K562 (cell line): ENCODE results near the gene NSMF. TPM values are rescaled to one million over a fixed set of nuclear protein-coding genes. Genes with fewer than 3 reads are reported as not detected.

ENCODE experiments used
- ATAC-seq: fragments of 200-7000 bp; cut with Tn5 transposase; 3 replicates; pipeline ENCODE4 v1.9.1; 2020; ENCODE audit warnings: moderate library complexity
- BruUV-seq: library from RNA; stranded (reverse); fragments of 400-500 nt; replicated peaks from 2 replicates; lab custom pipeline; 2021; lab: Mats Ljungman, UMichigan
- CTCF ChIA-PET: fragments of 300-600 bp; formaldehyde crosslinking; extraction: SDS; loops from one replicate; lab custom pipeline; 2021; ENCODE audit warnings: low intra/inter-chr PET ratio; lab: Yijun Ruan, JAX
- POLR2A ChIA-PET: fragments of 300-600, 350-650 bp; sonication (Branson Sonifier 250); formaldehyde crosslinking; extraction: SDS; loops from one replicate; lab custom pipeline; 2021; ENCODE audit warnings: antibody characterized with exemption, inconsistent platforms; lab: Yijun Ruan, JAX
- DNase-seq, 4 experiments: peaks; one replicate each; pipeline versions ENCODE4 v3.0.0 to v3.0.0-alpha.2; 2011 to 2018; ENCODE audit warnings: low spot score in 3 of 4, mixed read lengths in 3 of 4; ENCODE audit errors: extremely low read depth in 1 of 4
- FAIRE-seq: peaks from 2 replicates; lab custom pipeline; 2011; peaks lifted over from hg19 to GRCh38; lab: Jason Lieb, UNC
- H2AFZ ChIP-seq: 2 replicates; pipeline ENCODE4 v1.6.0; 2011; ENCODE audit warnings: low read depth, low read length, control low read depth, inconsistent platforms
- H3K27ac ChIP-seq: fragments of 200-600 bp; 3 replicates; pipeline ENCODE4 v1.8.0; 2011; ENCODE audit warnings: low read depth, mild to moderate bottlenecking, control low read depth, inconsistent platforms, low read length, moderate library complexity, mixed read lengths; ENCODE audit errors: extremely low read depth
- H3K27me3 ChIP-seq, 2 experiments: fragments of 300-600 bp in 1 of 2; 2 replicates in 1 of 2; 3 replicates in 1 of 2; pipeline versions ENCODE4 v1.6.0 to v1.8.0; 2011; ENCODE audit warnings: inconsistent platforms in 2 of 2, low read length in 2 of 2, mild to moderate bottlenecking in 1 of 2, mixed read lengths in 1 of 2, moderate library complexity in 1 of 2; ENCODE audit not compliant: control insufficient read depth in 2 of 2, insufficient read depth in 2 of 2
- H3K36me3 ChIP-seq: fragments of 300-600 bp; 3 replicates; pipeline ENCODE4 v1.8.0; 2011; ENCODE audit warnings: mild to moderate bottlenecking, low read length, inconsistent platforms; ENCODE audit not compliant: control insufficient read depth, insufficient read depth
- H3K4me1 ChIP-seq, 2 experiments: fragments of 200-600 bp in 1 of 2; replicated peaks in 1 of 2; 2 replicates in 1 of 2; 3 replicates in 1 of 2; pipeline versions ENCODE4 v1.5.1 to v1.8.0; 2011; ENCODE audit warnings: inconsistent platforms in 2 of 2, low read length in 2 of 2, mild to moderate bottlenecking in 1 of 2, mixed read lengths in 1 of 2, moderate library complexity in 1 of 2; ENCODE audit not compliant: control insufficient read depth in 2 of 2, insufficient read depth in 2 of 2
- H3K4me2 ChIP-seq: 2 replicates; pipeline ENCODE4 v1.6.1; 2011; ENCODE audit warnings: low read length, control low read depth, inconsistent platforms, mixed read lengths; ENCODE audit not compliant: insufficient read depth
- H3K4me3 ChIP-seq: fragments of 200-600 bp; sonication (generic), shearing (Covaris generic); 2 replicates; pipeline ENCODE4 v1.5.1; 2016; ENCODE audit warnings: control low read depth, inconsistent platforms
- H3K79me2 ChIP-seq: fragments of 200-600 bp; 3 replicates; pipeline ENCODE4 v1.8.0; 2011; ENCODE audit warnings: low read length, inconsistent platforms; ENCODE audit not compliant: control insufficient read depth, insufficient read depth
- H3K9ac ChIP-seq, 2 experiments: 2 replicates each; pipeline versions ENCODE4 v1.6.0 to v1.6.1; 2011; ENCODE audit warnings: low read depth in 2 of 2, low read length in 2 of 2, control low read depth in 1 of 2, inconsistent platforms in 1 of 2, mild to moderate bottlenecking in 1 of 2, mixed read lengths in 1 of 2; ENCODE audit not compliant: insufficient read depth in 1 of 2
- H3K9me1 ChIP-seq: one replicate; pipeline ENCODE4 v1.6.0; 2011; ENCODE audit warnings: inconsistent platforms, mild to moderate bottlenecking, low read length, moderate library complexity; ENCODE audit not compliant: control insufficient read depth, insufficient read depth
- H3K9me3 ChIP-seq: replicated peaks from 2 replicates; pipeline ENCODE4 v1.5.1; 2011; ENCODE audit warnings: low read depth, low read length, inconsistent platforms; ENCODE audit not compliant: control insufficient read depth, insufficient read depth
- H4K20me1 ChIP-seq: replicated peaks from 2 replicates; pipeline ENCODE4 v1.6.1; 2011; ENCODE audit warnings: low read length, inconsistent platforms, mixed read lengths; ENCODE audit not compliant: control insufficient read depth, insufficient read depth
- CHD1 ChIP-seq: fragments of 200-600 bp; sonication (generic); IDR thresholded peaks from one replicate; pipeline ENCODE4 v1.6.1; 2012; ENCODE audit warnings: mild to moderate bottlenecking, moderate library complexity, low read length, inconsistent platforms
- FOSL1 ChIP-seq: fragments of 200-800 bp; sonication (Bioruptor generic); conservative IDR thresholded peaks from 2 replicates; pipeline ENCODE4 v1.6.1; 2016; ENCODE audit warnings: missing genetic modification characterization, missing compliant biosample characterization
- JUN ChIP-seq, 2 experiments: sonication (generic) in 1 of 2; formaldehyde crosslinking in 1 of 2; IDR thresholded peaks; 2 replicates each; pipeline versions ENCODE4 v1.6.1 to v1.8.0; 2012 to 2022; ENCODE audit warnings: borderline replicate concordance in 2 of 2, mild to moderate bottlenecking in 2 of 2, improper control_type of control experiment in 1 of 2, low read depth in 1 of 2, low read length in 1 of 2, missing genetic modification reagents in 1 of 2
- JUND ChIP-seq, 2 experiments: IDR thresholded peaks; 2 replicates in 1 of 2; 3 replicates in 1 of 2; pipeline ENCODE4 v1.6.1; 2011; ENCODE audit warnings: borderline replicate concordance in 2 of 2, low read depth in 2 of 2, low read length in 2 of 2, improper control_type of control experiment in 1 of 2, missing biosample characterization in 1 of 2, missing genetic modification characterization in 1 of 2, missing genetic modification reagents in 1 of 2
- L3MBTL2 ChIP-seq: fragments of 450-650 bp; IDR thresholded peaks from 2 replicates; pipeline ENCODE4 v1.6.1; 2016; ENCODE audit warnings: mild to moderate bottlenecking, moderate library complexity
- LARP7 ChIP-seq: fragments of 450-650 bp; IDR thresholded peaks from 2 replicates; pipeline ENCODE4 v1.6.1; 2016
- PHB2 ChIP-seq: fragments of 450-650 bp; IDR thresholded peaks from 2 replicates; pipeline ENCODE4 v1.6.1; 2017; ENCODE audit warnings: low read depth
- RB1 ChIP-seq: fragments of 450-650 bp; IDR thresholded peaks from 2 replicates; pipeline ENCODE4 v1.6.1; 2017; ENCODE audit warnings: low read depth, mild to moderate bottlenecking
- RBFOX2 ChIP-seq: fragments of 200-400 bp; formaldehyde crosslinking; IDR thresholded peaks from 2 replicates; pipeline ENCODE4 v1.6.1; 2017; ENCODE audit warnings: low read depth, mild to moderate bottlenecking, low read length, moderate library complexity
- WGBS: fragments of 100-300 bp; shearing (Covaris generic); methylation state at CpG from one replicate; pipeline ENCODE4 v1.1.6; 2016; ENCODE audit warnings: low coverage, mixed read lengths; ENCODE audit not compliant: insufficient coverage; ENCODE audit errors: missing lambda C conversion rate; 5-methylcytosine and 5-hydroxymethylcytosine counted together
- in situ Hi-C: fragments of 300-500 bp; cut with MboI; formaldehyde crosslinking; loops from 4 replicates; pipeline ENCODE4 v1.15.0; 2018; ENCODE audit warnings: inconsistent platforms, mixed read lengths
- intact Hi-C: fragments of 100-400 bp; cut with micrococcal nuclease; formaldehyde crosslinking; loops from 2 replicates; pipeline ENCODE4 v1.14.2; 2022
- polyA plus RNA-seq, 8 experiments: library from polyadenylated mRNA; depleted of rRNA in 4 of 8; stranded (reverse) in 5 of 8; unstranded in 3 of 8; fragments of >200 nt; fragmentation: Nextera tagmentation in 2 of 8; fragmentation: Illumina TruSeq in 1 of 8; extraction: Ambion mirVana in 2 of 8; extraction: Trizol in 1 of 8; gene quantifications; 2 replicates each; pipeline versions ENCODE4 v1.2.1 to v1.2.3, GENCODE V29; 2011 to 2014; ENCODE audit warnings: inconsistent platforms in 1 of 8, missing spikeins in 1 of 8
- total RNA-seq, 7 experiments: library from RNA; depleted of rRNA in 6 of 7; stranded (reverse); fragments of >200 nt in 6 of 7; fragmentation: Illumina TruSeq in 2 of 7; extraction: Trizol in 2 of 7; gene quantifications; 2 replicates each; pipeline versions ENCODE4 v1.2.1 to v1.2.3, GENCODE V29; 2011 to 2021; ENCODE audit warnings: low replicate concordance in 1 of 7
- TF ChIP-seq, protein P1 (sequence below): fragments of 450-650 bp; formaldehyde crosslinking; IDR thresholded peaks from 2 replicates; pipeline ENCODE4 v1.4.0; 2022; ENCODE audit warnings: missing genetic modification characterization
- TF ChIP-seq, protein P2 (sequence below): fragments of 450-650 bp; IDR thresholded peaks from 2 replicates; pipeline ENCODE4 v1.6.1; 2016; ENCODE audit warnings: borderline replicate concordance
- TF ChIP-seq, protein P3 (sequence below): sonication (generic); formaldehyde crosslinking; IDR thresholded peaks from 2 replicates; pipeline ENCODE4 v1.8.0; 2022; ENCODE audit warnings: mild to moderate bottlenecking, missing genetic modification reagents
- TF ChIP-seq, protein P4 (sequence below), 2 experiments: IDR thresholded peaks; 2 replicates each; pipeline ENCODE4 v1.6.1; 2011; ENCODE audit warnings: borderline replicate concordance in 1 of 2, control low read depth in 1 of 2, low read depth in 1 of 2, low read length in 1 of 2, mild to moderate bottlenecking in 1 of 2, mixed read lengths in 1 of 2, moderate library complexity in 1 of 2; ENCODE audit not compliant: insufficient read depth in 1 of 2, insufficient read length in 1 of 2, poor library complexity in 1 of 2, severe bottlenecking in 1 of 2; ENCODE audit errors: extremely low read depth in 1 of 2

Gene NSMF
- total and polyA plus RNA-seq, 9 of the 15 experiments (the other 6 are each of a cell fraction or from before 2014, with no cell fraction given), result 0.20 to 82.7 (median 29.3) TPM

DNA sequence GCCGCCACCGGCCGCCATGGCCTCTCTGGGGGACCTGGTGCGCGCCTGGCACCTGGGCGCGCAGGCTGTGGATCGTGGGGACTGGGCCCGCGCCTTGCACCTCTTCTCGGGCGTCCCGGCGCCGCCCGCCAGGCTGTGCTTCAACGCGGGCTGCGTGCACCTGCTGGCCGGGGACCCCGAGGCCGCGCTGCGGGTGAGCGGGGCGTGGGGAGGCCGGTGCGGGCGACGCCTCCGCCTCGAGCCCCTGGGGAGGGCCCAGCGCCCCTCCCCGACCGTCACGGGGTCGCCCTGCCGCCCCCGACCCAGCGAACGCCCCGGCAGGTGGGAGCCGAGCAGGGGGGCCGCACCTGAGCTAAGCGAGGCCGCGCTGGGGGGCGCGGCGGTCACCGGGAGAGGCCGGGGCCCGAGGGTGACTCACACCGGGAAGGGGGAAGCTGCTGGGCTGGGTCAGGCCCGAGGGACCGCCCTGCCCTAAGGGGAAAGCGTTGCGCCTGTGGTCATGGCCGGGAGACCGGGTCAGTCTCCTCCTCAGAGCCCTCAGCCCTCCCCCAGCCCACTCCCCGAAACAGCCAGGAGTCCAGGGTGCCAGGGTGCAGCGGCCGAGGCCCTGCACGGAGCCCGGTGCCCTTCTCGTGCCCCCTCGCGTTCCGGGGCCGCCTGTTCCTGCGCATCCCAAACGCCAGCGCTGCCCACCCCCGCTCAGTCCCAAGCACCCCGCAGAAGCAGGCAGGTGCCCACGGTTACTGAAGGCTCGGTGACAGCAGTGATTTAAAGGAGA is 35.4 kb downstream of the NSMF start:
- Histone ChIP-seq H3K9me1 (no peaks in the 10 kb centered on the region), H3K4me3 (peak overlapping the region; percentile 97), H3K4me2 (peak overlapping the region; percentile 72), H3K79me2 (peaks cover 37% of the 10 kb centered on the region), H3K9me3 (no peaks in the 10 kb centered on the region), H4K20me1 (no peaks in the 10 kb centered on the region), H3K9ac (peak overlapping the region; percentile 73 to 93; a peak in 3 of 4 replicates), H3K27me3 (no peaks in the 10 kb centered on the region), H2AFZ (peak overlapping the region; percentile 71), H3K4me1 (peaks cover 35 to 52% of the 10 kb centered on the region in 2 experiments), H3K27ac (peak overlapping the region; percentile 72; the same call in 2 of the 3 replicates), H3K36me3 (peaks cover 5% of the 10 kb centered on the region; the same call in 1 of the 3 replicates)
- 6% methylated on average over 22 of the region's 77 CpGs for WGBS
- FAIRE-seq, result no peak
- intact Hi-C loops, result loop anchor here (10.0 kb wide), 1 partner anchor 119 kb away; the partner anchor contains the start of gene NRARP
- ChIA-PET CTCF (interaction anchor here (1.1 kb wide), 1 partner anchor 146 kb away, joined by 4 read pairs; no protein-coding TSS in a partner anchor), POLR2A (interaction anchor here (0.6 to 3.4 kb wide), 6 partner anchors 9 to 181 kb away, joined by 3 to 21 read pairs (median 4); no protein-coding TSS in a partner anchor)
- ATAC-seq, result peak; percentile 39
- peak; percentile 48 to 53 (median 52) for DNase-seq
- no TSS peak for BruUV-seq
- in situ Hi-C loops, result no loop called here
- TF ChIP-seq RBFOX2 (peak; percentile 10; the same call in 1 of the 2 replicates), LARP7 (no peak), RB1 (peak; percentile 14; the same call in 1 of the 2 replicates), PHB2 (no peak), CHD1 (peak; percentile 84), JUN (IDR thresholded peaks at IDR 0.05; ENCODE audit: borderline replicate concordance, low read depth, low read length) (0 out of 2 replicates have a peak, but pooled peaks have one; percentile 47), JUN (CRISPR knock-in tag; IDR thresholded peaks at IDR 0.05; ENCODE audit: borderline replicate concordance) (no peak), L3MBTL2 (peak; percentile 59), JUND (IDR thresholded peaks at IDR 0.05; ENCODE audit: borderline replicate concordance, low read depth, low read length) (peak; percentile 86), JUND (tag; IDR thresholded peaks at IDR 0.05; ENCODE audit: borderline replicate concordance, low read depth, low read length) (peak; percentile 59; the same call in 1 of the 3 replicates), FOSL1 (tag) (peak; percentile 85)
- TF ChIP-seq, protein P1, sequence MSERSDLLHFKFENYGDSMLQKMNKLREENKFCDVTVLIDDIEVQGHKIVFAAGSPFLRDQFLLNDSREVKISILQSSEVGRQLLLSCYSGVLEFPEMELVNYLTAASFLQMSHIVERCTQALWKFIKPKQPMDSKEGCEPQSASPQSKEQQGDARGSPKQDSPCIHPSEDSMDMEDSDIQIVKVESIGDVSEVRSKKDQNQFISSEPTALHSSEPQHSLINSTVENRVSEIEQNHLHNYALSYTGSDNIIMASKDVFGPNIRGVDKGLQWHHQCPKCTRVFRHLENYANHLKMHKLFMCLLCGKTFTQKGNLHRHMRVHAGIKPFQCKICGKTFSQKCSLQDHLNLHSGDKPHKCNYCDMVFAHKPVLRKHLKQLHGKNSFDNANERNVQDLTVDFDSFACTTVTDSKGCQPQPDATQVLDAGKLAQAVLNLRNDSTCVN (CRISPR knock-in tag), result no peak
- TF ChIP-seq, protein P2, sequence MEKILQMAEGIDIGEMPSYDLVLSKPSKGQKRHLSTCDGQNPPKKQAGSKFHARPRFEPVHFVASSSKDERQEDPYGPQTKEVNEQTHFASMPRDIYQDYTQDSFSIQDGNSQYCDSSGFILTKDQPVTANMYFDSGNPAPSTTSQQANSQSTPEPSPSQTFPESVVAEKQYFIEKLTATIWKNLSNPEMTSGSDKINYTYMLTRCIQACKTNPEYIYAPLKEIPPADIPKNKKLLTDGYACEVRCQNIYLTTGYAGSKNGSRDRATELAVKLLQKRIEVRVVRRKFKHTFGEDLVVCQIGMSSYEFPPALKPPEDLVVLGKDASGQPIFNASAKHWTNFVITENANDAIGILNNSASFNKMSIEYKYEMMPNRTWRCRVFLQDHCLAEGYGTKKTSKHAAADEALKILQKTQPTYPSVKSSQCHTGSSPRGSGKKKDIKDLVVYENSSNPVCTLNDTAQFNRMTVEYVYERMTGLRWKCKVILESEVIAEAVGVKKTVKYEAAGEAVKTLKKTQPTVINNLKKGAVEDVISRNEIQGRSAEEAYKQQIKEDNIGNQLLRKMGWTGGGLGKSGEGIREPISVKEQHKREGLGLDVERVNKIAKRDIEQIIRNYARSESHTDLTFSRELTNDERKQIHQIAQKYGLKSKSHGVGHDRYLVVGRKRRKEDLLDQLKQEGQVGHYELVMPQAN, result no peak
- TF ChIP-seq, protein P3, sequence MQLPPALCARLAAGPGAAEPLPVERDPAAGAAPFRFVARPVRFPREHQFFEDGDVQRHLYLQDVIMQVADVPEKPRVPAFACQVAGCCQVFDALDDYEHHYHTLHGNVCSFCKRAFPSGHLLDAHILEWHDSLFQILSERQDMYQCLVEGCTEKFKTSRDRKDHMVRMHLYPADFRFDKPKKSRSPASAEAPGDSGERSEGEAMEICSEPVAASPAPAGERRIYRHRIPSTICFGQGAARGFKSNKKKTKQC (CRISPR knock-in tag), result 0 out of 2 replicates have a peak, but pooled peaks have one; percentile 34
- TF ChIP-seq, protein P4, sequence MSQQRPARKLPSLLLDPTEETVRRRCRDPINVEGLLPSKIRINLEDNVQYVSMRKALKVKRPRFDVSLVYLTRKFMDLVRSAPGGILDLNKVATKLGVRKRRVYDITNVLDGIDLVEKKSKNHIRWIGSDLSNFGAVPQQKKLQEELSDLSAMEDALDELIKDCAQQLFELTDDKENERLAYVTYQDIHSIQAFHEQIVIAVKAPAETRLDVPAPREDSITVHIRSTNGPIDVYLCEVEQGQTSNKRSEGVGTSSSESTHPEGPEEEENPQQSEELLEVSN (IDR thresholded peaks at IDR 0.05; ENCODE audit: borderline replicate concordance in 1 of 2, extremely low read depth in 1 of 2, insufficient read depth in 1 of 2, insufficient read length in 1 of 2, low read depth in 1 of 2, low read length in 1 of 2, poor library complexity in 1 of 2, severe bottlenecking in 1 of 2), result peak in 1 of 2 experiments; percentile 58
